Skin of body (tissue), 2 donors: ENCODE data around the gene CCDC54. TPM values are rescaled to one million over a fixed set of nuclear protein-coding genes. Genes with fewer than 3 reads are reported as not detected.
"Not testable (repeated sequence)": the region's sequence is repeated elsewhere in the genome, so short reads cannot be mapped to it uniquely, and the experiment has no call there.

Source experiments
- DNase-seq: peaks from one replicate; lab custom pipeline; 2025; lab: John Stamatoyannopoulos, UW
- total RNA-seq: library from RNA; depleted of rRNA; stranded (reverse); fragments of >200 nt; gene quantifications from one replicate; pipeline ENCODE4 v1.2.3, GENCODE V29; 2014

Gene CCDC54
- total RNA-seq, result not detected

GRCh38 chr3:107377151-107377550 lies at the start of gene CCDC54:
Gene CCDC54, plus strand, starts transcription at chr3:107377439. Its CDS starts 149 bp downstream, at chr3:107377588.
- DNase-seq, result no peak

DNA sequence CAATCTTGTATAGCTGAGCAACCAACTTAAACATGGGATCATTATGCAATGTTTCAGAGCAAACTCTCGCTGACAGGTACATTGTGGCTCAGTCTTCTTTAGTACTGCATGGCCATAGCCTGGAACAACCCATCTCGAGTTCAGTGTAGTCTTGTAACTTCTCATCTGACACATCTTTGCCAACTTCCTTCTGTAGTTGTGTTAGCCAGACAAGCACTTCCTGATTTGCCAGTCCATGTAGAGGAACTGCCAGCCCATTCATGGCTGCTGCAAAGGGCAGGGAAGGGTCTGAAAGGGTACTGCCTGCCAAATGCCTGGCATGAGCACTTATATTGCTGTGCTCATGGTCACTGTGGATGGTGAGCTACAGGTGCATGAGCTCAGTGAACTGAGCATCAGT lies 49.2 kb upstream of the CCDC54 start:
- DNase-seq, result no peak

GRCh38 chr3:107329088-107329487 lies 48.2 kb upstream of the CCDC54 start:
- no peak for DNase-seq

- DNase-seq, result not testable (repeated sequence)
These were observed 37.5 kb upstream of the CCDC54 start for GRCh38 chr3:107339690-107340089.

DNA sequence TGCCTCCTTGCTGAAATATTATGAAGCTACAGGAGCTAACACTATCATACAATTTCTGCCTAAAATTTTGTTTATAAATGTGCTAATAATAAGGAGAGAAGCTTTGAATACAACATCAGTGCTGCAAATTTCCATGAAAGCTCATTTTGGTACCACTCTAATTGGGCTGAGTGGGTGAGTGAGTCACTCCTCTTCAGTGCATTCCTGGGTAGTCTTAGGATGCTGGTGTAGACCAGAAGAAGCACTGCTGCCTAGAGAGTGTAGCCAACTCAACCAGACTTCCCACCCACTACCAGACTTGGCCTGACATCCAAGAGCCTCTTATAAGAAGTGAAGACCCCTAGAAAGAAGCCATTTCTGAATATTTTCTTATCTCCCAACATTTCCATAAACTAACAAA lies 32.5 kb upstream of the CCDC54 start:
- no peak for DNase-seq

- no peak for DNase-seq
These were observed 31.3 kb upstream of the CCDC54 start for GRCh38 chr3:107345822-107346405.

DNA sequence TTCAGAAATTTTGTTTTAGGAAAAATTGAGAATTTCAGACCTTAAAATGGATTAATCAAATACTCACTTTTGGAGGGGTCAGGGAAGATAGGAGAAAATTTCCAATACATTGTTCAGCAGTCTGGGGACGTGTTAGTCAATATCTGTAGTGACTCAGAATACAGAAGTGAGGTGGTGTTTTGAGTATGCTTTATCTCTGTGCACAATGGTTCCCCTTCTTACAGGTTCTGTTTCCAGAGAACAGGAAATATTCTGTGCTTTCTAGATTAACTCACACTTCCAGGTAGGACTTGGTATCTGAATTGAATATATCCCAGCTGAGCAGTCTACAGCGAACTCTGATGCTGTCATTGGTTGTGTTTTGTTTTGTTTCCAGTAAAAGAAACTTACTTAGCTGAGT lies 30.7 kb upstream of the CCDC54 start:
- DNase-seq, result no peak

DNA sequence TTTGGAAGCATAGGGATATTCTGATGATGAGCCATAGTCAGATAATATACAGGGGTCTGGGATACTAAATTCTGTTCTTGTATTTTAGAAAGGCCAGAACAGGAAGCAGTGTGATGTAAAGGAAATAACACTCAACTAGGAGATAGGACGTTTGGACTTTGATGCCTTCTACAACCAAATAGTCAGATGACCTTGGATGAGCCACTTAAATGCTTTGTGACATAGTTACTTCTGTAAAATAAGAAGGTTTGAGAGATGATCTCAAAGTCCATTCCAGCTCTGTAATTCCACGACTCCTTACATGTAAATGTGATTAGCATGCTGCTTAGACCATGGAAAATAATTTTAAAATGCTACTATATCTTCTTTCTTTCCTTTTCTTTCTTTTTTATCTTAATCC lies 29.5 kb upstream of the CCDC54 start:
- DNase-seq, result no peak

DNA sequence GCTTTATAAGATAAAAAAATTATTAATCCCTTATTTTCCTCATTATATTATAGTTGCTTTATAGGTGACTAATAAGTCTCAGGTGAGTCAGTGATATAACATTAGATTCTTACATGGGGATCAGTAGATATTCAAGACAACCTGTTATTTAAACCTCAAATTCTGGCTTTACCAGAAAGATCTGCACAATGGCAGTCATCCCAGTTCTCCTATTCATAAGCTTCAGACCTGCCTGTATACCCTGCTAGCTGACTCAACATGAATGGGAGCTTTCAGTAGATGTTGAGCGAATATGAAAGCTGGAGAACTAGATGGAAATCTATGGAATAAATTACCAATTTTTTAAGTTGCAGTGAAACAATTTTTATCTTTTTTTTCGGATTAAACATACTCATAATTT lies 20.5 kb upstream of the CCDC54 start:
- DNase-seq, result no peak

DNA sequence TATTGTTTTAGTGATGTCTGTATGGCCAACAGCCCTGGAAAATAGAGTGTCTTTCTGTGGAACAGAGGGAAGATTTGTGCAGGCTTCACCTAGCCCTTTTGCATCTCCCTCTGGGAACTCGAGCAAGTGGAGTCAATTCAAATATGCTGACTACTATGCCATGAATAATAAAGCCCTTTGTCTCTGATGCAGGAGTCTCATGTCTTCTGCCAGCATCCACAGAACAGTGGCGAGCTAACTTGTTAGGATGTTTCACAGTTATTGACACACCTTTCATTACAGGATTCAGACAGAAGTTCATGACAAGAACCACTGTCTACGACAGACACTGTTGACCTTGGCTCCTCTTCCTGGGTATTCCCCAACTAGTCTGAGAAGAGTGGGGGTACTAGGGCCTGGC lies 15.6 kb upstream of the CCDC54 start:
- DNase-seq, result no peak

DNA sequence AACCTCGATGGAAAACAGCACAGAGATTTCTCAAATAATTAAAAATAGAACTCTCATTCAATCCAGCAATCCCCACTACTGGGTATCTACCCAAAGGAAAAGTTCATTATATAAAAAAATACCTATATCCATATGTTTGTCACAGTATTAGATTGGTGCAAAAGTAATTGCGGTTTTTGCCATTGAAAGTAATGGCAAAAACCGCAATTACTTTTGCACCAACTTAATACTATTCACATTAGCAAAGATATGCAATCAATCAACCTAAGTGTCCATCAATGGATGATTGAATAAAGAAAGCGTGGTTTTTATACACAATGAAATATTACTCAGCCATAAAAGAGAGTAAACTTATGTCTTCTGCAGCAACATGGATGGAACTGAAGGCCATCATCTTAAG lies 12.2 kb upstream of the CCDC54 start:
- no peak for DNase-seq

GRCh38 chr3:107366766-107367165 lies 10.5 kb upstream of the CCDC54 start:
- no peak for DNase-seq

DNA sequence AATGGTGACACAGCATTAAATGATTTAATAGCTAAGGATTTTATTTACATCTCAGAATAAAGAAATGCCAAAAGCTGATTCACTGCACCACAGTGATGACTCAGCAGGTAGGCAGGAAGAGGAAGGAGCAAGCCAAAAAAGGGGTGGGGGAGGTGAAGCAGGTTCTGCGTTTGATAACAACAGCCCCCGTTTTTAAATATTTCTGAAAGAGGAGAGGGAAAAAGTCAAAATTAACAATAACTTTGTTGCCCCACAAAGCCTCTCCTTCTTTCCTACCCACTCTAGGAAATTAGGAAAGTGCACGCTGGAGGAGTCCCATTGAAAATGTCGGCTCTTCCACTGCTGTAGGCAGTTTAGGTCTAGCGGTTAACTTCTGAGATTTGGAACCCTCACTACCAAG lies 9.9 kb upstream of the CCDC54 start:
- no peak for DNase-seq

- DNase-seq, result no peak
These were observed 8.4 kb upstream of the CCDC54 start for GRCh38 chr3:107368654-107369398.

DNA sequence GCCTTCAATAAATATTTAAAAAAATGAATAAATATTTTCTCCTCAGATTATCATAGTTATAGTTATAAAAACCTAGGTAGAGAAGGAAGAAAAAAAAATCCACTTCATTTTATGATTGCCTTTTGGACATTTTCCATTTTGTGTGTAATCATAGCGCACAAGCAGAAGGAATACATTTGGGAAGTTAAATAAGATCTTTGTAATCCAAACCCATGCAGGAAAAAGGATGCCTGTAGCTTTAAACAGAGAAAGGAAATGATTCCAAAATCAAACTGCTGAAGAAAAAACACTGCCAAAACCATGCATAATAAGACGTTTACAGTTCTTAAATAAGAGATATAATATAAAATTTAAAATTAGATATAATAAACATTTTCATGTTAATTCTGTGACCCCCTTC lies 7.4 kb upstream of the CCDC54 start:
- DNase-seq, result no peak

GRCh38 chr3:107370907-107371306 lies 6.3 kb upstream of the CCDC54 start:
- no peak for DNase-seq

- no peak for DNase-seq
These were observed 4.7 kb upstream of the CCDC54 start for GRCh38 chr3:107372506-107372905.

- no peak for DNase-seq
These were observed 3.3 kb upstream of the CCDC54 start for GRCh38 chr3:107373896-107374295.

GRCh38 chr3:107375682-107376081 lies 1.6 kb upstream of the CCDC54 start:
- no peak for DNase-seq

DNA sequence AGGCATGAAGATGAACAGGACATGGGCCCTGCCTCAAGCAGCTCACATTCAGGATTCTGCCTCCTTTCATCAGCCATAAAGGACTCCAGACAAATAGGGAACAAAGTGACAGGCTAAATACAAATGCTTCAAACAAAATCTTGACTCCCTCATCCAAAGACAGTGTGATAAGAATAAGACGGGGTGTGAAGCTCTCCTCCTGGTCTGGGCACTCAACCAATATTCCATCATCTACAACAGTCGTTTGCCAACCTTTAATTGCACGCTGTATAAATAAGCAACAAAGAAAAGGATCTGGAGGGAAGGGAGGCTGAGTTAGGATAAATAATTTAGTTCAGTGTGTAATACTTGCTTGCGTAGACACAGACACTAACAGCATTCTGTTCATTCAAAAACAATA lies 5.4 kb downstream of the CCDC54 start:
- DNase-seq, result no peak

DNA sequence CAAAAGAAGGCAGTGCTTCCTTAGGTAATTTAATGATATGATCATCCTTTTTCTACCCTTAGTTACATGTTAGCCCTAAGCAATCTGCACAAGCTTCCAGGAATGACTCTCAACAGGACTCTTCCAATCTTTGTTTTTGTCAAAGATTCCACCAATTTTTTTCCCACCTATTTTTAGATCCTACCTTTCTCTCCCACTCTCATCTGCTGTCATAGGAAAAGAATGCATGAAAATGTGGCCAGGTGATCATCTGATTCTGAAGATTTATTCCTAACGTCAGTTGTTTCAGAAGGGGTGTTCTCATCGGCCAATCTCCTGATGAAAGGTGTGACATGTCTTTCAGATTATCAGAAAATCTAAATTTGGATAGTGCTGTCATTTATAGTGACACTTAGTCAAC lies 7.2 kb downstream of the CCDC54 start:
- no peak for DNase-seq

DNA sequence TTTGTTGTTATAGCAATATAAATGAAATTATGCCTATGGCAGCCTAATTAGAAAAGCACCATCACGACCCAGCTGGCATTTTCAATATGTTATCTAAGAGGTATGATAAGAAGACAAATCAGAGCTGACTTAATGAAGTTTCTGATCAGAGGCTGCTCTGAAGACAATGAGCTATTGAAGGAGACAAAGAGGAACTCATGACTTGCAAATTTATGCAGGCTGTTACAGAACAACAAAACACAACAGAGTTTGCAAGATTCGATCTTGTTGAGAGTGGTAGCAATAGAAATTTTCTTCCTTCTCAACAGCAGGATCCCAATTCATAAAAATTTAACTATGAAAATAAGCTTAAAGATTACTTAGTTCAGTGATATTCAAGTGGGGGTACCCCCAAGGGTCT lies 7.7 kb downstream of the CCDC54 start:
- no peak for DNase-seq

- DNase-seq, result no peak
These were observed 10.3 kb downstream of the CCDC54 start for GRCh38 chr3:107387555-107387954.
